K562 (cell line): ENCODE measurements around the gene C1QTNF5. TPM values are rescaled to one million over a fixed set of nuclear protein-coding genes. Genes with fewer than 3 reads are reported as not detected.

Source experiments
- ASH1L ChIP-seq: fragments of 450-650 bp; IDR thresholded peaks from 2 replicates; pipeline ENCODE4 v1.6.1; 2018; ENCODE audit warnings: borderline replicate concordance, mild to moderate bottlenecking, low read depth; ENCODE audit not compliant: partially characterized antibody
- BRD4 ChIP-seq: fragments of 200-600 bp; sonication (generic); IDR thresholded peaks from 2 replicates; pipeline ENCODE4 v1.6.1; 2017; ENCODE audit warnings: inconsistent platforms
- CEBPG ChIP-seq, 3 experiments: fragments of 200-800 bp in 1 of 3; sonication (Bioruptor generic) in 1 of 3; sonication (generic) in 1 of 3; formaldehyde crosslinking in 1 of 3; IDR thresholded peaks in 2 of 3; conservative IDR thresholded peaks in 1 of 3; 2 replicates each; pipeline versions ENCODE4 v1.6.1 to v1.8.0; 2016 to 2022; ENCODE audit warnings: missing compliant biosample characterization in 2 of 3, missing genetic modification characterization in 2 of 3, mild to moderate bottlenecking in 1 of 3, missing genetic modification reagents in 1 of 3
- DIDO1 ChIP-seq: fragments of 450-650 bp; IDR thresholded peaks from 2 replicates; pipeline ENCODE4 v1.6.1; 2016; ENCODE audit warnings: low read depth, missing biosample characterization, missing genetic modification characterization
- FOSL1 ChIP-seq: fragments of 200-800 bp; sonication (Bioruptor generic); conservative IDR thresholded peaks from 2 replicates; pipeline ENCODE4 v1.6.1; 2016; ENCODE audit warnings: missing genetic modification characterization, missing compliant biosample characterization
- FOXK1 ChIP-seq: sonication (generic); formaldehyde crosslinking; IDR thresholded peaks from 2 replicates; pipeline ENCODE4 v1.8.0; 2022; ENCODE audit warnings: missing genetic modification reagents, mild to moderate bottlenecking, borderline replicate concordance
- MAFK ChIP-seq: IDR thresholded peaks from 2 replicates; pipeline ENCODE4 v1.6.1; 2011; ENCODE audit warnings: low read length, improper control_type of control experiment
- NELFE ChIP-seq: IDR thresholded peaks from 2 replicates; pipeline ENCODE4 v1.6.1; 2011; ENCODE audit warnings: mild to moderate bottlenecking; ENCODE audit not compliant: insufficient read depth, insufficient read length
- SAFB ChIP-seq: fragments of 200-400 bp; formaldehyde crosslinking; IDR thresholded peaks from 2 replicates; pipeline ENCODE4 v1.6.1; 2017; ENCODE audit warnings: low read depth, low read length, borderline replicate concordance
- TBL1XR1 ChIP-seq, 2 experiments: IDR thresholded peaks; 2 replicates each; pipeline ENCODE4 v1.6.1; 2012; ENCODE audit warnings: improper control_type of control experiment in 2 of 2, low read length in 2 of 2, mild to moderate bottlenecking in 1 of 2
- ZC3H4 ChIP-seq: sonication (generic); formaldehyde crosslinking; IDR thresholded peaks from 2 replicates; pipeline ENCODE4 v1.9.0; 2021; ENCODE audit warnings: missing genetic modification reagents, borderline replicate concordance
- ZC3H8 ChIP-seq: fragments of 450-650 bp; IDR thresholded peaks from 2 replicates; pipeline ENCODE4 v1.6.1; 2017
- ZFX ChIP-seq: sonication (generic); formaldehyde crosslinking; IDR thresholded peaks from 2 replicates; pipeline ENCODE4 v1.8.0; 2022; ENCODE audit warnings: mild to moderate bottlenecking, missing genetic modification reagents, moderate library complexity
- ZNF12 ChIP-seq: sonication (generic); formaldehyde crosslinking; IDR thresholded peaks from 2 replicates; pipeline ENCODE4 v1.4.0; 2020; ENCODE audit warnings: mild to moderate bottlenecking, missing genetic modification reagents
- ZNF175 ChIP-seq: fragments of 200-800 bp; sonication (Bioruptor generic); IDR thresholded peaks from 2 replicates; pipeline ENCODE4 v1.6.1; 2016; ENCODE audit warnings: low read depth, mild to moderate bottlenecking, missing genetic modification characterization, missing compliant biosample characterization
- ZNF24 ChIP-seq: fragments of 450-650 bp; IDR thresholded peaks from 2 replicates; pipeline ENCODE4 v1.6.1; 2016
- ZNF347 ChIP-seq: fragments of 450-650 bp; formaldehyde crosslinking; IDR thresholded peaks from 2 replicates; pipeline ENCODE4 v1.4.0; 2020; ENCODE audit warnings: low read depth, mild to moderate bottlenecking, moderate library complexity
- ZNF41 ChIP-seq: fragments of 250-450 bp; sonication (Bioruptor Pico); conservative IDR thresholded peaks from 2 replicates; pipeline ENCODE4 v1.4.0; 2020; ENCODE audit warnings: mild to moderate bottlenecking
- polyA plus RNA-seq, 8 experiments: library from polyadenylated mRNA; depleted of rRNA in 4 of 8; stranded (reverse) in 5 of 8; unstranded in 3 of 8; fragments of >200 nt; fragmentation: Nextera tagmentation in 2 of 8; fragmentation: Illumina TruSeq in 1 of 8; extraction: Ambion mirVana in 2 of 8; extraction: Trizol in 1 of 8; gene quantifications; 2 replicates each; pipeline versions ENCODE4 v1.2.1 to v1.2.3, GENCODE V29; 2011 to 2014; ENCODE audit warnings: inconsistent platforms in 1 of 8, missing spikeins in 1 of 8
- total RNA-seq, 7 experiments: library from RNA; depleted of rRNA in 6 of 7; stranded (reverse); fragments of >200 nt in 6 of 7; fragmentation: Illumina TruSeq in 2 of 7; extraction: Trizol in 2 of 7; gene quantifications; 2 replicates each; pipeline versions ENCODE4 v1.2.1 to v1.2.3, GENCODE V29; 2011 to 2021; ENCODE audit warnings: low replicate concordance in 1 of 7
- TF ChIP-seq, protein P1 (sequence below): fragments of 250-450 bp; sonication (Bioruptor Pico); IDR thresholded peaks from 2 replicates; pipeline ENCODE4 v1.8.0; 2021; ENCODE audit warnings: mild to moderate bottlenecking, moderate library complexity
- TF ChIP-seq, protein P2 (sequence below): fragments of 450-650 bp; IDR thresholded peaks from 2 replicates; pipeline ENCODE4 v1.6.1; 2017; ENCODE audit warnings: antibody characterized with exemption, mild to moderate bottlenecking

C1QTNF5 gene
- total and polyA plus RNA-seq, 9 of the 15 experiments (the other 6 are each of a cell fraction or from before 2014, with no cell fraction given), result 0.07 to 0.76 (median 0.24) TPM; not detected in 1

DNA sequence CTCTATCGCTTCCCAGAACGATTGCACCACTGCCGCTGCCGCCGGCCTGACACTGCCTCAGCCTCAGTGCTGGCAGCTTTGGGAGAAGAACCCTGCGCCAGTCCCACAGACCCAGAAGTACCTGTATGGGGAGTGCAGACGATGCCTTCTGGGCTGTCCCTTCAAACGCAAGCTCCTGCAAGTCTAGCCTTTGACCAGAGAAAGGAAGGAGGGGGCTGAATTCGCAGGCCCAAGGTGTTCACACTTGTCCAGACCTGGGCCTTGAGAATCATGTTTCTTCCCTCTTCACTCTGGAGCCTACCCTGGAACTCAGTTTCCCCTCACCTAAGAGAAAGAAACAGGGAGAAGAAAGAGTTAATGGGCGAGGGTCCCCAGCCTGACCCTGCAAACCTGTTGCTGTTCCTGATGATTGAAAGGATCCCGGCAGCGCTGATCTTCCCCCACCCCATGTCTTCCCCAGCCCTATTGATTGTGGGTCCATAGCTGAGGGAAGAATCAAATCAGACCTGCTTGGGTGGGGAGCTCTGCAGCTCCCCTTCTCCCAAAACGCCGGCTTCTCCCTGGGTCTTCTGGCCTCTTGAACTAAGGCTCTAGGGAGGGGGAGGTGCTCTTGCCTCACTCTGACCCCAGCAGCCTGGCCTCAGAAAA, 23.0 kb downstream of the C1QTNF5 start (continued):
- TF ChIP-seq CEBPG (CRISPR knock-in tag; IDR thresholded peaks at IDR 0.05) (peak; percentile 60; the same call in 1 of the 2 replicates), CEBPG (tag; conservative IDR thresholded peaks at IDR 0.05 in 1 of 2, IDR thresholded peaks at IDR 0.05 in 1 of 2) (no peak), ZNF12 (no peak), MAFK (no peak), NELFE (no peak), DIDO1 (tag) (no peak), TBL1XR1 (IDR thresholded peaks at IDR 0.05; ENCODE audit: low read length in 2 of 2) (no peak), ZNF24 (no peak), SAFB (no peak), BRD4 (no peak), FOXK1 (CRISPR knock-in tag) (no peak), ZC3H8 (no peak), ZNF347 (CRISPR knock-in tag) (no peak), FOSL1 (tag) (no peak), ZNF41 (CRISPR knock-in tag) (no peak), ZC3H4 (CRISPR knock-in tag) (no peak), ZFX (CRISPR knock-in tag) (peak; percentile 69), ZNF175 (CRISPR knock-in tag) (peak; percentile 14; the same call in 1 of the 2 replicates), ASH1L (no peak)
- TF ChIP-seq, protein P1, sequence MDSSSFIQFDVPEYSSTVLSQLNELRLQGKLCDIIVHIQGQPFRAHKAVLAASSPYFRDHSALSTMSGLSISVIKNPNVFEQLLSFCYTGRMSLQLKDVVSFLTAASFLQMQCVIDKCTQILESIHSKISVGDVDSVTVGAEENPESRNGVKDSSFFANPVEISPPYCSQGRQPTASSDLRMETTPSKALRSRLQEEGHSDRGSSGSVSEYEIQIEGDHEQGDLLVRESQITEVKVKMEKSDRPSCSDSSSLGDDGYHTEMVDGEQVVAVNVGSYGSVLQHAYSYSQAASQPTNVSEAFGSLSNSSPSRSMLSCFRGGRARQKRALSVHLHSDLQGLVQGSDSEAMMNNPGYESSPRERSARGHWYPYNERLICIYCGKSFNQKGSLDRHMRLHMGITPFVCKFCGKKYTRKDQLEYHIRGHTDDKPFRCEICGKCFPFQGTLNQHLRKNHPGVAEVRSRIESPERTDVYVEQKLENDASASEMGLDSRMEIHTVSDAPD (CRISPR knock-in tag), result no peak
- TF ChIP-seq, protein P2, sequence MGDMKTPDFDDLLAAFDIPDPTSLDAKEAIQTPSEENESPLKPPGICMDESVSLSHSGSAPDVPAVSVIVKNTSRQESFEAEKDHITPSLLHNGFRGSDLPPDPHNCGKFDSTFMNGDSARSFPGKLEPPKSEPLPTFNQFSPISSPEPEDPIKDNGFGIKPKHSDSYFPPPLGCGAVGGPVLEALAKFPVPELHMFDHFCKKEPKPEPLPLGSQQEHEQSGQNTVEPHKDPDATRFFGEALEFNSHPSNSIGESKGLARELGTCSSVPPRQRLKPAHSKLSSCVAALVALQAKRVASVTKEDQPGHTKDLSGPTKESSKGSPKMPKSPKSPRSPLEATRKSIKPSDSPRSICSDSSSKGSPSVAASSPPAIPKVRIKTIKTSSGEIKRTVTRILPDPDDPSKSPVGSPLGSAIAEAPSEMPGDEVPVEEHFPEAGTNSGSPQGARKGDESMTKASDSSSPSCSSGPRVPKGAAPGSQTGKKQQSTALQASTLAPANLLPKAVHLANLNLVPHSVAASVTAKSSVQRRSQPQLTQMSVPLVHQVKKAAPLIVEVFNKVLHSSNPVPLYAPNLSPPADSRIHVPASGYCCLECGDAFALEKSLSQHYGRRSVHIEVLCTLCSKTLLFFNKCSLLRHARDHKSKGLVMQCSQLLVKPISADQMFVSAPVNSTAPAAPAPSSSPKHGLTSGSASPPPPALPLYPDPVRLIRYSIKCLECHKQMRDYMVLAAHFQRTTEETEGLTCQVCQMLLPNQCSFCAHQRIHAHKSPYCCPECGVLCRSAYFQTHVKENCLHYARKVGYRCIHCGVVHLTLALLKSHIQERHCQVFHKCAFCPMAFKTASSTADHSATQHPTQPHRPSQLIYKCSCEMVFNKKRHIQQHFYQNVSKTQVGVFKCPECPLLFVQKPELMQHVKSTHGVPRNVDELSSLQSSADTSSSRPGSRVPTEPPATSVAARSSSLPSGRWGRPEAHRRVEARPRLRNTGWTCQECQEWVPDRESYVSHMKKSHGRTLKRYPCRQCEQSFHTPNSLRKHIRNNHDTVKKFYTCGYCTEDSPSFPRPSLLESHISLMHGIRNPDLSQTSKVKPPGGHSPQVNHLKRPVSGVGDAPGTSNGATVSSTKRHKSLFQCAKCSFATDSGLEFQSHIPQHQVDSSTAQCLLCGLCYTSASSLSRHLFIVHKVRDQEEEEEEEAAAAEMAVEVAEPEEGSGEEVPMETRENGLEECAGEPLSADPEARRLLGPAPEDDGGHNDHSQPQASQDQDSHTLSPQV, result peak; percentile 24
